ENCODE measurements around the gene RPP38. TPM values are rescaled to one million over a fixed set of nuclear protein-coding genes. Genes with fewer than 3 reads are reported as not detected.

Gene RPP38, protein sequence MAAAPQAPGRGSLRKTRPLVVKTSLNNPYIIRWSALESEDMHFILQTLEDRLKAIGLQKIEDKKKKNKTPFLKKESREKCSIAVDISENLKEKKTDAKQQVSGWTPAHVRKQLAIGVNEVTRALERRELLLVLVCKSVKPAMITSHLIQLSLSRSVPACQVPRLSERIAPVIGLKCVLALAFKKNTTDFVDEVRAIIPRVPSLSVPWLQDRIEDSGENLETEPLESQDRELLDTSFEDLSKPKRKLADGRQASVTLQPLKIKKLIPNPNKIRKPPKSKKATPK
- total RNA-seq (2022; extraction: Qiagen RNA extraction) = 33.0 to 36.9 TPM (median 36.3 TPM) in 5 replicates

DNA sequence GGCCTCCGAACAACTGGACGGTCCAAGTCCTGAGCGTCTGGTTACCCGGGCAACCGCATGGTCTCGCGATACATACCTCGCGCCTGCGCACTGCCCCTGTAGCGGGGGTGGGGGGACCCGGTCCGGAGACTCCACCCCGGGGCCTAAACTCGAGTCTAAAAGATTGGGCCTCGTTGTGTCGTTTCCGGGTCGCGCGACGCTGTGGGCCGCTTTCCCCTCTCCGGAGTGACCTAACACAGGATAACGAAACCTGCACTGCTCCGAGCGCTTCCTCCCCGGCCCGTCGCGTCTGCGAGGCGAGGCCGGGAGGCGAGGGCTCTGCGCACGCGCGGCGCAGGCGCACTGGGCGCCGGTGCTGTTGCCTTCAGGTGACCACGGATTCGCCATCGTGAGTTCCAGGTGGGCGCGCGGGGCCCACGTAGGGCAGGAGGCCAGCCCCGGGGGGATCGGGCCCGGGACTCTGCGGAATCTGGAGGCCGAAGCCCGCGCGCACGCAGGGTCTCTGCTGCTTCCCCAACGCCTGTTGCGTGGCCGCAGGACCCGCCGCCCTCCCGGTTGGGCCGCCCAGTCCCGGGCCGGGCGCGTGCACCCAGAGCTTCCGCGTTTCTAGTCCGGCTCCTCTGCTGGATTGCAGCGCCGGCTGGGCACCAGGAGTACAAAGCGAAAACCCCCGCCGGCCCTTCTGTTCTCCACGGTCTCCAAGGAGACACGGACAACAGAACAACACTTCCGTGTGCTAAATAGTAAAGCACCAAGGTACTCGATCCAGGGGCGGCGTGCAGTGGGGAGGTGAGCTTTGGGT, at the start of gene RPP38:
Gene RPP38, plus strand, starts transcription at position 345 of the 802 bp plus-strand sequence. CDS start 5,960 bp downstream, outside the sequence.

DNA sequence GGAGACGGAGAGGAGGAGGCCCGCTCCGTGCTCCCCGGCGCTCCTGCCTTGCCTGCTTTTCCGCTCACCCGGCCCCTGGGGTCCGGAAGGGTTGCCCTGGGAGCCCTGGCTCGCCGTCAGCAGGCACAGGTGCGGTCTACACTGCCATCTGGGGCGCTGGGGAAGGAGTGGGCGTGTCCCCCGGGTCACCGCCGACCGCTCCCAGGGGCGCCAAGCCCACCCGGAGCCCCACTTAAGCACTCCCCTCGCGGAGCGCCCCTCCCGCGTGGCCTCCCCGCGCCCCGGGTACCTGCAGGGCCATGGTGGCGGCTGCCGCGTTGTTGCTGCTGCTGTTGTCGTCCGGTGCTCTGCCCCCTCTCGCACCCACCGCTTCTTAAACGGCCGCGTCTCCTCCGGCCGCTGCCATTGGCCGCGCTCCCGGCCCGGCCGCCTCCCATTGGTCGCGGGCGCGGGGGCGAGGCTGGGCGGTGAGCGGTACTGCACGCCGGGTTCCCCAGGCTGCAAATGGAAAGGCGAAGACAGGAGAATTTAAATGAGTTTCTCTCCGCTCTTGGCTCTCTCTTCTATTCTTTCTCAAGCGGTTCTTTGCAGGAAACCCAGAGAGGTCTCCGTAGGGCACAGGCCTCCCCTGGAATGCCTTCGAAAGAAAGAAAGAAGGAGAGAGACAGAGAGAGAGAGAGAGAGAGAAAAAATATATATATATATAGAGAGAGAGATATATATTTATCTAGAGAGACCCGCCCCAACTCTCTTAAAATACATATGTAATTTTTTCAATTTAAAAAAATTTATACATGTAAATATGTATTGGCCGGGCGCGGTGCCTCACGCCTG, 8.5 kb upstream of the RPP38 start, which contains the start of gene ACBD7:
Gene ACBD7, minus strand, starts transcription at position 349 of the 834 bp plus-strand sequence. Its CDS starts 48 bp downstream, at position 301.

Other genes with a start within 250 kb of the RPP38 start
- 17.2 to 21.0 TPM (median 20.3 TPM) in 5 replicates for gene SUV39H2, start 218.5 kb upstream of the RPP38 start, total RNA-seq (2022; extraction: Qiagen RNA extraction)
- 3.6 to 11.7 TPM (median 5.8 TPM) in 5 replicates for gene DCLRE1C, start 143.3 kb upstream of the RPP38 start, total RNA-seq (2022; extraction: Qiagen RNA extraction)
- gene MEIG1, start 138.0 kb upstream of the RPP38 start, total RNA-seq (2022; extraction: Qiagen RNA extraction) = 0.43 to 0.91 TPM (median 0.90 TPM) in 5 replicates
- gene OLAH, start 53.4 kb upstream of the RPP38 start, total RNA-seq (2022; extraction: Qiagen RNA extraction) = 0.58 to 0.93 TPM (median 0.66 TPM) in 5 replicates
- gene ACBD7, start 8.6 kb upstream of the RPP38 start, total RNA-seq (2022; extraction: Qiagen RNA extraction) = 0.97 to 1.4 TPM (median 1.1 TPM) in 5 replicates
- gene NMT2, start 71.3 kb downstream of the RPP38 start, total RNA-seq (2022; extraction: Qiagen RNA extraction) = 17.4 to 25.3 TPM (median 20.7 TPM) in 5 replicates